ENCODE results near the gene ZNF222. TPM values are rescaled to one million over a fixed set of nuclear protein-coding genes. Genes with fewer than 3 reads are reported as not detected.

ZNF222 gene
- total RNA-seq = 8.0 and 14.4 TPM in 2 replicates

DNA sequence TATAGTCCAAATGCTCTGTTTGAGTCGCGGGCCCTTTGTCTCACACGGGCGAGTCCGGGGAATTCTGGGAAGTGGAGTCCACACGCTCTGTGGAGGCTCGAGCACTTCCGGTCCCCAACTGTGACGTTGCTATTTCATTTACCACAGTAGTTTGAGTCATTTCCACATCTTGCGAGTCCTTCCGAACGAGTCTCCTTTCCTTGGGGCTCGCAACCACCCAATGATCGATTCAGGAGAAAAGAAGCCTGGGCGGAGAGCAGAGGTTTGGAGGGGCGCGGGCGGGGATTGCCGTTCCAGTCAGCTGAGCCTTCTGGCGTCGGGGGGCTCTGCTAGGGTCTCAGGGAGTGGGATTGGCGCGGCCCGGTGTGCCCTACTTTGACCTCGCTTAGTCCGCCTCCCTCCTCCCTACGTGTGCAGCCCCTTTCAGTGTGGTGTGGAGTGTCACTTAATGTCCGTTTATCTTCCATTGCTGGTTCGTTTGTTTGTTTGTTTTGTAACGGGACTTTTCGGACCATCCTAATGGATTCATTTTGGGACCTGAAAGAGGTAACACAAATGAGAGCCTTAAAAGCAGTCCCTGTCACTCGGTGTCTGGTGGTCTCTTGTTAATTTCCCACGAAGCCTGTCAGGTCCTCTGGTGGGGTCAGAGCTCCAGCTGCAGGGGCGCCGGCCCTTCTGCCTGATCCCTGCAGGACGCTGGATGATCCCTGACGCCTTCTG, at the start of gene ZNF222:
Gene ZNF222 (plus strand): TSS at position 163 of the 720 bp plus-strand sequence. CDS start 58 bp downstream, at position 221.

DNA sequence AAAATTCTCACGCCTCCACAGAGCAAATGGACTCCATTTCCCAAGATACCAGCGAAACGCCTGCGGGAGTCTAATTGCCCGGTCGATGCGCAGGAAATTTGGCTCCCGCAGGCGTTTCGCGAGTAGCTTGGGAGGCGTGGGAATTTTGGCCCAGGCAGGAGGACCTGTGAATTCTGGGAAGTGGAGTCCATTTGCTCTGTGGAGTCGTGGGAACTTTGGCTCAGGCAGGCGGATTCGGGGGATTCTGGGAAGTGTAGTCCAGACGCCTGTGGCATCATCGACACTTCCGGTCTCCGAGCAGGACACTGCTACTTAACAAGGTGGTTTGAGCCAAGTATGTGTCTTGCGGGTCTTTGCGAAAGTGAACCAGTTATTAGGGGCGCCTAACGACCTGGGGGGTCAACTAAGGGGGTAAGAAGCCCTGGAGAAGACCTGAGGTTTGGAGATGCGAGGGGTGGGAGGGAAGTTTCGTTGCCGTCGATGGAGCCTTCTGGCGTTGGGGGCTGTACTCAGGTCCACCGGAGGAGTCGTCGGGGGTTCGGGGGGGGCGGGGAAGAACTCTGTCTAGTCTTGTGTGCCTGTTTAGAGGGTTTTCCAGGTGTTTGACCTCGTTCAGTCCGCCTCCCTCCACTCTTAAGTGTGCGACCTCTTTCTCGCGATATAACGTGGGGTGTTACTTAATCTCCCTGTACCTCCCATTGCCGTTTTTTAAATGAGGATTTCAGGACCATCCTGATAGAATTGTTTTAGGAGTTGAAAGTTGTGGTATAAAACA, 41.1 kb upstream of the ZNF222 start, which contains the start of gene ZNF155:
Gene ZNF155 (plus strand): TSS at position 277 of the 775 bp plus-strand sequence. CDS start 4,356 bp downstream, outside the sequence.

DNA sequence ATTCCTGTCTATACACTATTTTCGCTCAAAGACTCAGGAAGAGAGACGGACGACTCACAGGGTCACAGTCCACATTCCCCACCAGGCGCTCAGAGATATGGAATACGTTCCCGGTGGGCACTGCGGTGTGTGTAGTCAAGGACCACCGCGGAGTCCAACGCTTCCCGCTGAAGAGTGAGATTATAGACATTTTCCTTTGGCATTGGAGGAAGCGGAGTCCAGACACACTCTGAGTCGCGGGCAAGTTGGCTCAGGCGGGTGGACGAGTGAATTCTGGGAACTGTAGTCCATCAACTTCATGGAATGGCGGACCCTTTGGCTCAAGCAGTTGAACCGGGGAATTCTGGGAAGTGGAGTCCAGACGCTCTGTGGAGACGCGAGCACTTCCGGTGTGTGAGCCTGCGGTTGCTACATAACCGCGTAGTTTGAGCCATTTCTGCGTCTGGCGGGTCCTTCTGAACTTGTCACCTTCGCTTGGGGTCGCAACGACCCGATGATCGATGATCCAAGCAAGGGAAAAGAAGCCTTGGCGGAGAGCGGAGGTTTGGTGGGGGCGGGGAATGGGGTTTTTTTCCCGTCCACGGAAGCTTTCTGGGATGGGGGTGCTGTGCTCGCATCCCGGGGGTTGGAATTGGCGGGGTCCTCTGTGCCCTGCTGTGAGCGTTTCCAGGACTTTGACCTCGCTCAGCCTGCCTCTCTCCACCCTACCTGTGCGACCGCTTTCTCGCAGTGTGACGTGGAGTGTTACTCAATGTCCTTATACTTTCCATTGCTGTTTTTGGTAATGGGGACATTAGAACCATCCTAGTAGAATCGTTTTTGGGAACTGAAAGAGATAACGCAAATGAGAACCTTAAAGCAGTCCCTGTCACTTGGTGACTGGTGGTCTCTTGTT, 22.4 kb upstream of the ZNF222 start, which contains the start of gene ZNF230:
Gene ZNF230 (plus strand): TSS at position 392 of the 895 bp plus-strand sequence. CDS start 4,122 bp downstream, outside the sequence.

DNA sequence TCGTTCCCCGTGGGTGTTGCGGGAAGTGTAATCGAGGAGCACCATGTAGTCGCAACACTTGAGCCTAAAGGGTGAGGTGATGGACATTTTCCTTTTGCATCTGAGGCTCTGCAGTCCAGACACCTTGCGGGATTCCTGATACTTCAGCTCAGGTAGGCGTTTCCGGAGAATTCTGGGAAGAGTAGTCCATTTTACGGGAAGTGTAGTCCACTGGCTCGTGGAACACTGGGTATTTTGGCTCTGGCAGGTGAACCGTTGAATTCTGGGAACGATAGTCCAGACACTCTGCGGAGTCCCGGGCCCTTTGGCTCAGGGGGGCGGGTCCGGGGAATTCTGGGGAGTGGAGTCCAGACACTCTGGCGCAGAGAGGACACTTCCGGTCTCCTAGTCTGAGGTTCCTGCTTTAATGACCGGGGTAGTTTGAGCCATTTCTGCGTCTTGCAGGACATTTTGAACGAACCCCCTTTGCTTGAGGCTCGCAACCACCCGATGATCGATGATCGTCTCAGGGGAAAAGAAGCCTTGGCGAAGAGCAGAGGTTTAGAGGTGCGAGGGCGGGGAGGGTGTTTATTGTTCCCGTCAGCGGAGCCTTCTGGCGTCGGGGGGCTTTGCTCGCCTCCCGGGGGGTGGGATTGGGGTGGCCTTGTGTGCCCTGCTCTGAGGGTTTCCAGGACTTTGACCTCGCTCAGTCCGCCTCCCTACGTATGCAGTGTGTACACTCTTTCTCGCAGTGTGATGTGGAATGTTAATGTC, 26.6 kb downstream of the ZNF222 start, which contains the start of gene ZNF223:
Gene ZNF223 (plus strand): TSS at position 387 of the 753 bp plus-strand sequence. CDS start 3,141 bp downstream, outside the sequence.

DNA sequence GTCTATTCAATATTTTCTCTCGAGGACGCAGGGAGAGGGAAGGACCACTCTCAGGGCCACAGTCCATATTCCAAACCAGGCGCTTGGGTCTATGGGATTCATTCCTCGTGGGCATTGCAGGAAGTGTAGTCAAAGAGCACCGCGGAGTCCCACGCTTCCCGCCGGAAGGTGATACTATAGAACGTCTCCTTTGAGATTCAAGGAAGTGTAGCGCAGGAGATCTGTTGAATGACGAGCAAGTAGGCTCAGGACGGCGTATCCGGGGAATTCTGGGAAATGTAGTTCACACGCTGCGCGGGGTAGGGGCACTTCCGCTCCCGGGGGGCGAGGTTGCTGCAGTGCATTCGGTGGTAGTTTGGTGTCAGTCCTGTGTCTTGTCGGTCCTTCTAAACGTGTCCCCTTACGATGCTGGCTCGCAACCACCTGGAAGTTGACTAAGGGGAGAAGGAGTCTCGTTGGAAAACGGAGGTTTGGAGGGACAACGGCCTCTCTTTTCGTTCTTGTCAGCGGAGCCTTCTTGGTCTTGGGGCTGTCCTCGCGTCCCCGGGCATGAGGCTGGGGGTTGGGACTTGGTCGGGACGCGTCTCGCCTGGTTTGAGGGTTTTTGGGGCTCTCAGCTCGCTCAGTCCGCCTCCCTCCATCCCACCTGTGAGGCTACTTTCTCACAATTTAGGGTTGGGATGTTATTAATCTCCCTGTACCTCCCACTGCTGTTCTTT, 46.8 kb downstream of the ZNF222 start, which contains the start of gene ZNF284:
Gene ZNF284 (plus strand): TSS at position 336 of the 719 bp plus-strand sequence. CDS start 4,231 bp downstream, outside the sequence.

Other genes with a start within 250 kb of the ZNF222 start
- 1.4 and 13.7 TPM in 2 replicates for gene KCNN4, start 244.4 kb upstream of the ZNF222 start, total RNA-seq
- 1.8 and 16.4 TPM in 2 replicates for gene LYPD5, start 222.9 kb upstream of the ZNF222 start, total RNA-seq
- gene ZNF283, start 198.1 kb upstream of the ZNF222 start, total RNA-seq = 13.3 and 20.5 TPM in 2 replicates
- 3.1 and 4.7 TPM in 2 replicates for gene ZNF404, start 141.4 kb upstream of the ZNF222 start, total RNA-seq
- 17.3 and 19.1 TPM in 2 replicates for gene ZNF45, start 90.1 kb upstream of the ZNF222 start, total RNA-seq
- gene ZNF221, start 74.2 kb upstream of the ZNF222 start, total RNA-seq = 2.4 and 7.2 TPM in 2 replicates
- gene ZNF155, start 41.2 kb upstream of the ZNF222 start, total RNA-seq = 9.2 and 10.4 TPM in 2 replicates
- 3.4 and 3.6 TPM in 2 replicates for gene ZNF230, start 22.4 kb upstream of the ZNF222 start, total RNA-seq
- gene ZNF223, start 26.7 kb downstream of the ZNF222 start, total RNA-seq = 4.8 and 5.5 TPM in 2 replicates
- 1.7 and 3.3 TPM in 2 replicates for gene ZNF284, start 46.8 kb downstream of the ZNF222 start, total RNA-seq
- gene ZNF224, start 69.0 kb downstream of the ZNF222 start, total RNA-seq = 23.2 and 26.1 TPM in 2 replicates
- 3.1 and 4.6 TPM in 2 replicates for gene ZNF225, start 88.0 kb downstream of the ZNF222 start, total RNA-seq
- gene ZNF234, start 116.2 kb downstream of the ZNF222 start, total RNA-seq = 5.5 and 15.6 TPM in 2 replicates
- gene ZNF226, start 139.7 kb downstream of the ZNF222 start, total RNA-seq = 13.7 and 14.9 TPM in 2 replicates
- 15.0 and 16.7 TPM in 2 replicates for gene ZNF227, start 187.2 kb downstream of the ZNF222 start, total RNA-seq
- under 0.01 and 0.43 TPM in 2 replicates for gene ZNF233, start 234.5 kb downstream of the ZNF222 start, total RNA-seq

All from nasal cavity respiratory epithelium epithelial cell of viscerocranial mucosa (primary cell).